Panc1 (cell line): ENCODE results near the gene LRRC10B. TPM values are rescaled to one million over a fixed set of nuclear protein-coding genes. Genes with fewer than 3 reads are reported as not detected.

Experiments used
- ATAC-seq: fragments of 200-7000 bp; cut with Tn5 transposase; 2 replicates; pipeline ENCODE4 v1.9.1; 2020; ENCODE audit warnings: mild to moderate bottlenecking, moderate library complexity
- BruUV-seq: library from RNA; stranded (reverse); fragments of 400-500 nt; replicated peaks from 2 replicates; lab custom pipeline; 2021; lab: Mats Ljungman, UMichigan
- CTCF ChIA-PET: fragments of 300-600 bp; sonication (Branson Sonifier 250); formaldehyde crosslinking; loops from one replicate; lab custom pipeline; 2022; ENCODE audit warnings: antibody characterized with exemption; lab: Charles Lee
- POLR2A ChIA-PET: fragments of 300-600 bp; sonication (Branson Sonifier 250); formaldehyde crosslinking; loops from one replicate; lab custom pipeline; 2022; ENCODE audit warnings: antibody characterized with exemption; lab: Charles Lee
- DNase-seq: peaks from one replicate; pipeline ENCODE4 v3.0.0-alpha.2; 2010; ENCODE audit warnings: low read depth, low spot score
- H3K27ac ChIP-seq: 2 replicates; pipeline ENCODE4 v1.5.1; 2011; ENCODE audit warnings: mild to moderate bottlenecking, low read length, inconsistent platforms
- H3K27me3 ChIP-seq: fragments of 200-500 bp; sonication (Bioruptor generic); 2 replicates; pipeline ENCODE4 v1.6.0; 2014; ENCODE audit warnings: low read length, inconsistent platforms; ENCODE audit not compliant: control insufficient read depth, insufficient read depth
- H3K36me3 ChIP-seq: fragments of 200-500 bp; sonication (Bioruptor generic); 2 replicates; pipeline ENCODE4 v1.5.1; 2014; ENCODE audit warnings: inconsistent platforms, mild to moderate bottlenecking, low read length, moderate library complexity; ENCODE audit not compliant: control insufficient read depth, insufficient read depth
- H3K4me1 ChIP-seq: 2 replicates; pipeline ENCODE4 v1.5.1; 2011; ENCODE audit warnings: inconsistent platforms, mild to moderate bottlenecking, low read length, moderate library complexity; ENCODE audit not compliant: control insufficient read depth, insufficient read depth
- H3K4me3 ChIP-seq, 2 experiments: 2 replicates each; pipeline ENCODE4 v1.5.1; 2011 to 2012; ENCODE audit warnings: low read depth in 2 of 2, low read length in 2 of 2, mild to moderate bottlenecking in 2 of 2, inconsistent platforms in 1 of 2, moderate library complexity in 1 of 2
- H3K9me3 ChIP-seq: fragments of 200-500 bp; sonication (Bioruptor generic); 2 replicates; pipeline ENCODE4 v1.5.1; 2014; ENCODE audit warnings: low read depth, mild to moderate bottlenecking, inconsistent platforms, low read length, moderate library complexity; ENCODE audit not compliant: control insufficient read depth, insufficient read depth
- POLR2AphosphoS5 ChIP-seq: IDR thresholded peaks from 2 replicates; pipeline ENCODE4 v1.6.1; 2012; ENCODE audit warnings: mild to moderate bottlenecking, low read depth, low read length, moderate library complexity
- SIN3A ChIP-seq: IDR thresholded peaks from 2 replicates; pipeline ENCODE4 v1.6.1; 2012; ENCODE audit warnings: low read depth, mild to moderate bottlenecking, low read length, moderate library complexity, borderline replicate concordance; ENCODE audit not compliant: insufficient read depth
- TCF7L2 ChIP-seq: IDR thresholded peaks from 2 replicates; pipeline ENCODE4 v1.6.1; 2011; ENCODE audit warnings: mild to moderate bottlenecking, low read depth, low read length, inconsistent platforms
- in situ Hi-C: cut with HindIII; loops from 2 replicates; pipeline ENCODE4 v1.10.0; 2016; ENCODE audit warnings: low sequenced_read_pairs, low pct_unique_long_range_greater_than_20kb
- intact Hi-C: fragments of 100-400 bp; cut with micrococcal nuclease; formaldehyde crosslinking; loops from one replicate; pipeline ENCODE4 v1.10.0; 2022; ENCODE audit not compliant: unreplicated experiment
- total RNA-seq: library from RNA; stranded (reverse); gene quantifications from one replicate; pipeline ENCODE4 v1.2.1, GENCODE V29; 2021; ENCODE audit not compliant: unreplicated experiment
- TF ChIP-seq, protein P1 (sequence below): fragments of 450-650 bp; IDR thresholded peaks from 2 replicates; pipeline ENCODE4 v1.5.1; 2017; ENCODE audit warnings: mild to moderate bottlenecking
- TF ChIP-seq, protein P2 (sequence below), 2 experiments: IDR thresholded peaks; 2 replicates each; pipeline ENCODE4 v1.6.1; 2011 to 2012; ENCODE audit warnings: low read depth in 2 of 2, control low read depth in 1 of 2, low read length in 1 of 2, mild to moderate bottlenecking in 1 of 2, moderate library complexity in 1 of 2; ENCODE audit not compliant: insufficient read depth in 1 of 2

The LRRC10B gene
- total RNA-seq, 1 experiment from 2014 or later = 0.23 TPM

DNA sequence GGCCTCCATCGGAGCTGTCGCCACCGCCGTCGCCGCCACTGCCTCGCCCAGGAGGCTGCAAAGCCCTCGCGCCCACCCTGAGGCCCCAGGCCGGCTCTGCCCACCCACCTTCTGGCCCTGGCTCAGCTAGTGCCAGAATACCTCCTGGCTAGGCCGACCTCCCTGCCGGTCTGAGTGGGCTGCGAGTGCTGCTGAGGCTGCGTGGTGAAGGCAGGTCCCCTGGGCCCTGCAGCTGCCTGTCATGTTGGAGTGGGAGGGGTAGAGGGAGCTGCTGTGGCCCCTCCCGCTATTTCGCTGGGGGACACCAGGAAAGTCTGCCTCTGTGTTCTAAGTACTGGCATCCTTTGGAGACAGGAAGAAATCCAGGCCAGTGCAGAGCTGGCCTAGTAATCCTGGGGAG is 34.2 kb downstream of the LRRC10B start:
- Histone ChIP-seq H3K4me3 (no peak overlapping the region), H3K4me1 (no peaks in the 10 kb centered on the region; the same call in 1 of the 2 replicates), H3K36me3 (no peaks in the 10 kb centered on the region), H3K9me3 (no peaks in the 10 kb centered on the region), H3K27ac (no peak overlapping the region), H3K27me3 (no peaks in the 10 kb centered on the region)
- ChIA-PET POLR2A (interaction anchor here (0.6 kb wide), 1 partner anchor 126 kb away, joined by 3 read pairs; no protein-coding TSS in a partner anchor), CTCF (interaction anchor here (0.6 kb wide), 1 partner anchor 39 kb away, joined by 3 read pairs; no protein-coding TSS in a partner anchor)
- no peak for ATAC-seq
- in situ Hi-C loops = no loop called here
- DNase-seq = no peak
- BruUV-seq = no TSS peak
- TF ChIP-seq POLR2AphosphoS5 (no peak), SIN3A (no peak), TCF7L2 (no peak)
- TF ChIP-seq, protein P1, sequence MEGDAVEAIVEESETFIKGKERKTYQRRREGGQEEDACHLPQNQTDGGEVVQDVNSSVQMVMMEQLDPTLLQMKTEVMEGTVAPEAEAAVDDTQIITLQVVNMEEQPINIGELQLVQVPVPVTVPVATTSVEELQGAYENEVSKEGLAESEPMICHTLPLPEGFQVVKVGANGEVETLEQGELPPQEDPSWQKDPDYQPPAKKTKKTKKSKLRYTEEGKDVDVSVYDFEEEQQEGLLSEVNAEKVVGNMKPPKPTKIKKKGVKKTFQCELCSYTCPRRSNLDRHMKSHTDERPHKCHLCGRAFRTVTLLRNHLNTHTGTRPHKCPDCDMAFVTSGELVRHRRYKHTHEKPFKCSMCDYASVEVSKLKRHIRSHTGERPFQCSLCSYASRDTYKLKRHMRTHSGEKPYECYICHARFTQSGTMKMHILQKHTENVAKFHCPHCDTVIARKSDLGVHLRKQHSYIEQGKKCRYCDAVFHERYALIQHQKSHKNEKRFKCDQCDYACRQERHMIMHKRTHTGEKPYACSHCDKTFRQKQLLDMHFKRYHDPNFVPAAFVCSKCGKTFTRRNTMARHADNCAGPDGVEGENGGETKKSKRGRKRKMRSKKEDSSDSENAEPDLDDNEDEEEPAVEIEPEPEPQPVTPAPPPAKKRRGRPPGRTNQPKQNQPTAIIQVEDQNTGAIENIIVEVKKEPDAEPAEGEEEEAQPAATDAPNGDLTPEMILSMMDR = no peak
- TF ChIP-seq, protein P2, sequence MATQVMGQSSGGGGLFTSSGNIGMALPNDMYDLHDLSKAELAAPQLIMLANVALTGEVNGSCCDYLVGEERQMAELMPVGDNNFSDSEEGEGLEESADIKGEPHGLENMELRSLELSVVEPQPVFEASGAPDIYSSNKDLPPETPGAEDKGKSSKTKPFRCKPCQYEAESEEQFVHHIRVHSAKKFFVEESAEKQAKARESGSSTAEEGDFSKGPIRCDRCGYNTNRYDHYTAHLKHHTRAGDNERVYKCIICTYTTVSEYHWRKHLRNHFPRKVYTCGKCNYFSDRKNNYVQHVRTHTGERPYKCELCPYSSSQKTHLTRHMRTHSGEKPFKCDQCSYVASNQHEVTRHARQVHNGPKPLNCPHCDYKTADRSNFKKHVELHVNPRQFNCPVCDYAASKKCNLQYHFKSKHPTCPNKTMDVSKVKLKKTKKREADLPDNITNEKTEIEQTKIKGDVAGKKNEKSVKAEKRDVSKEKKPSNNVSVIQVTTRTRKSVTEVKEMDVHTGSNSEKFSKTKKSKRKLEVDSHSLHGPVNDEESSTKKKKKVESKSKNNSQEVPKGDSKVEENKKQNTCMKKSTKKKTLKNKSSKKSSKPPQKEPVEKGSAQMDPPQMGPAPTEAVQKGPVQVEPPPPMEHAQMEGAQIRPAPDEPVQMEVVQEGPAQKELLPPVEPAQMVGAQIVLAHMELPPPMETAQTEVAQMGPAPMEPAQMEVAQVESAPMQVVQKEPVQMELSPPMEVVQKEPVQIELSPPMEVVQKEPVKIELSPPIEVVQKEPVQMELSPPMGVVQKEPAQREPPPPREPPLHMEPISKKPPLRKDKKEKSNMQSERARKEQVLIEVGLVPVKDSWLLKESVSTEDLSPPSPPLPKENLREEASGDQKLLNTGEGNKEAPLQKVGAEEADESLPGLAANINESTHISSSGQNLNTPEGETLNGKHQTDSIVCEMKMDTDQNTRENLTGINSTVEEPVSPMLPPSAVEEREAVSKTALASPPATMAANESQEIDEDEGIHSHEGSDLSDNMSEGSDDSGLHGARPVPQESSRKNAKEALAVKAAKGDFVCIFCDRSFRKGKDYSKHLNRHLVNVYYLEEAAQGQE (IDR thresholded peaks at IDR 0.05; ENCODE audit: insufficient read depth in 1 of 2, low read depth in 2 of 2, low read length in 1 of 2) = no peak
- intact Hi-C loops = no loop called here

DNA sequence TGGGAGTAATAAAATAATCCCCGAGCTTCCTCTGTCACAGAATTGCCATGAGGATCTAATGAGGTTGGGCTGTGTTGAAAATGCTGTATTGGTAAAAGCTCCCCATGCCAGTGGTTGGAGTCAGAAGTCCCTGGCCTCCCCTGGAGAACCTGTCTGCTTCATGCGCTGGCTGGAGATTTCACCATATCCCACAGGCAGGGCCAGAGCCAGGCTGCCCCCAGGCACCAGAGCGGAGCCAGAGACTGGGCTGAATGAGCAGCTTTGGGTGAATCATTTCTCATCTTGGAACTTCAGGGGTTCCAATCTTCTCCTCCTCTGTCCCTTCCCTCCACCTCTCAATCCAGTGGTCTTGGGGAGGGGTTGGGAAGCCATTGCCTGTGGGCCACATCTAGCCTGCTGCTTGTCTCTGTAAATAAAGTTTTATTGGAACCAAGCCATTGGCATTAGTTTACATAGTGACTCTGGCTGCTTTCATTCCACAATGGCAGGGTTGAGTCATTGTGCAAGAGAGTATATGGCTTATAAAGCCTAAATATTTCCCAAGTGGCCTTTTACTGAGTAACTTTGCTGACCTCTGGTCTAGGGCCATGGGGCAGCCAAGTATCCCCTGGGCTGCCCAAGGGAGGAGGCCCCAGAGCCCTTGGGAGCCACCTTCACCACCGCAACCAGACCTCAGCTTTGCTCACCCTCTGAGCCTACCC is 35.2 kb downstream of the LRRC10B start:
- Histone ChIP-seq H3K4me1 (no peaks in the 10 kb centered on the region; the same call in 1 of the 2 replicates), H3K4me3 (no peak overlapping the region), H3K27ac (no peak overlapping the region), H3K27me3 (no peaks in the 10 kb centered on the region), H3K36me3 (no peaks in the 10 kb centered on the region), H3K9me3 (no peaks in the 10 kb centered on the region)
- ATAC-seq (no peak), DNase-seq (no peak)
- BruUV-seq = no TSS peak
- intact Hi-C loops (no loop called here), in situ Hi-C loops (no loop called here)
- CTCF ChIA-PET = no interaction called here
- TF ChIP-seq, protein P2 (IDR thresholded peaks at IDR 0.05; ENCODE audit: insufficient read depth in 1 of 2, low read depth in 2 of 2, low read length in 1 of 2) = no peak
- TF ChIP-seq, protein P1 = no peak
- POLR2A ChIA-PET = no interaction called here
